Heart left ventricle (tissue), 13 donors: Measurements from ENCODE around the gene SRRT.

ENCODE experiments used
- POLR2A ChIP-seq, 2 donors: fragments of 450-650 bp; IDR thresholded peaks; one replicate each; pipeline ENCODE4 v1.6.1; 2017; ENCODE audit warnings: antibody characterized with exemption in 2 of 2, mild to moderate bottlenecking in 2 of 2, moderate library complexity in 2 of 2
- TF ChIP-seq, protein P1 (sequence below), 12 donors: fragments of 200-600 bp; sonication (generic) in 4 of 12; IDR thresholded peaks; one replicate each; pipeline versions ENCODE4 v1.5.0 to v1.8.0; 2018 to 2022; ENCODE audit warnings: antibody characterized with exemption in 12 of 12, mild to moderate bottlenecking in 5 of 12
- donor health status: ischemic (EF 13 %, LVEDD 7.1; RV severe dilation, severe dysfunction).
- donor health status: DM: no; HTN: yes; CAD: no.
- donor health status: DM: no; HTN: no; CAD: no.
- donor health status: ischemic (EF 25% LVEDD 6.9; RV normal size, moderate dysfunction).
- donor health status: ischemic (EF 25% LVEDD 5.7; RV mildly dilated, moderate dysfunction).
- donor health status: ischemic (EF 35%, LVEDD 5.7; RV mildly dilated, moderate dysfunction).
- donor health status: nonischemic (EF 11% LVEDD 7.7; RV severe dilation, severe dysfunction).
- donor health status: DM: yes; HTN: yes; CAD: no.
- donor health status: PGD.
- donor health status: ischemic (EF 29% LVEDD 5.4; RV normal size, mild dysfunction).
- donor health status: nonischemic (EF 23%, LVEDD 6.1; RV moderate dilation, normal function).

DNA sequence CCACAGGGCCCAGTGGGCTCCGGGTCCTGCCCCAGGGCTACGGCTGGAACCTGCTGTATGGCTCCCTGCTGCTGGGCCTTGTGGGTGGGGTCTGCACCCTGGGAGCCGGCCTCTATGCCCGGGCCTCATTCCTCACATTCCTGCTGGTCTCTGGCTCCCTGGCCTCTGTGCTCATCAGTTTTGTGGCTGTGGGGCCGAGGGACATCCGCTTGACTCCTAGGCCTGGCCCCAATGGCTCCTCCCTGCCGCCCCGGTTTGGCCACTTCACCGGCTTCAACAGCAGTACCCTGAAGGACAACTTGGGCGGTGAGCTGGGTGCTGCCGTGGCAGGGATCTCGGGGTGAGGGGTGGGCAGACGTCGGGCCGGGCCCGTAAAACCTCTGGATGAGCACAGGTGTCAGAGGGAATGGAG, 18.0 kb upstream of the SRRT start:
- TF ChIP-seq, protein P1, sequence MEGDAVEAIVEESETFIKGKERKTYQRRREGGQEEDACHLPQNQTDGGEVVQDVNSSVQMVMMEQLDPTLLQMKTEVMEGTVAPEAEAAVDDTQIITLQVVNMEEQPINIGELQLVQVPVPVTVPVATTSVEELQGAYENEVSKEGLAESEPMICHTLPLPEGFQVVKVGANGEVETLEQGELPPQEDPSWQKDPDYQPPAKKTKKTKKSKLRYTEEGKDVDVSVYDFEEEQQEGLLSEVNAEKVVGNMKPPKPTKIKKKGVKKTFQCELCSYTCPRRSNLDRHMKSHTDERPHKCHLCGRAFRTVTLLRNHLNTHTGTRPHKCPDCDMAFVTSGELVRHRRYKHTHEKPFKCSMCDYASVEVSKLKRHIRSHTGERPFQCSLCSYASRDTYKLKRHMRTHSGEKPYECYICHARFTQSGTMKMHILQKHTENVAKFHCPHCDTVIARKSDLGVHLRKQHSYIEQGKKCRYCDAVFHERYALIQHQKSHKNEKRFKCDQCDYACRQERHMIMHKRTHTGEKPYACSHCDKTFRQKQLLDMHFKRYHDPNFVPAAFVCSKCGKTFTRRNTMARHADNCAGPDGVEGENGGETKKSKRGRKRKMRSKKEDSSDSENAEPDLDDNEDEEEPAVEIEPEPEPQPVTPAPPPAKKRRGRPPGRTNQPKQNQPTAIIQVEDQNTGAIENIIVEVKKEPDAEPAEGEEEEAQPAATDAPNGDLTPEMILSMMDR (IDR thresholded peaks at IDR 0.05): no peak
- TF ChIP-seq POLR2A (IDR thresholded peaks at IDR 0.05): no peak
